Choroid plexus epithelial cell (primary cell): ENCODE results near the gene VSIG1.

Experiments used
- DNase-seq: peaks from one replicate; pipeline ENCODE4 v3.0.0-alpha.2; 2010; ENCODE audit warnings: low read depth
- H3K4me3 ChIP-seq: 2 replicates; pipeline ENCODE4 v1.5.1; 2011; ENCODE audit warnings: low read depth, mild to moderate bottlenecking, control low read depth, low read length, moderate library complexity
- TF ChIP-seq, protein P1 (sequence below): conservative IDR thresholded peaks from 2 replicates; pipeline ENCODE4 v1.5.1; 2011; ENCODE audit warnings: low read depth, mild to moderate bottlenecking, control low read depth, inconsistent platforms, low read length, moderate library complexity

VSIG1 gene

DNA sequence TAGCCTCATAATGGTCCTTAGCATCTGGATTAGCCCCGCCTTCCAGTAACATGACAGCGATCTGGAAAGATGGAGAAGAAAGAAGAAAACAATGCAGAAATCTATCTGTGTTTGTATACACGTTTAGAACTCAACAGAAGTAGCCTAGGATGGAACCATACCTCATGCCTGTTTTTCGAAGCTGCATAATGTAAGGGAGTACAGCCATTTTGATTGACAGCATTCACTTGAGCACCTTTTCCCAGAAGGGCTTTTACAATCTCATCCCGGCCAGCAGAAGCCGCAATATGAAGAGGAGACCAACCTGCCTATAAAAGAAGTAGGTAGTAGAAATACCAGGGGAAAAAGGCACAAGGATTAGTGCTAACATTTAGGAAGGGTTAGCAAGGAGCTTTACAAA is 42.9 kb downstream of the VSIG1 start:
- no peak overlapping the region for H3K4me3 ChIP-seq
- TF ChIP-seq, protein P1, sequence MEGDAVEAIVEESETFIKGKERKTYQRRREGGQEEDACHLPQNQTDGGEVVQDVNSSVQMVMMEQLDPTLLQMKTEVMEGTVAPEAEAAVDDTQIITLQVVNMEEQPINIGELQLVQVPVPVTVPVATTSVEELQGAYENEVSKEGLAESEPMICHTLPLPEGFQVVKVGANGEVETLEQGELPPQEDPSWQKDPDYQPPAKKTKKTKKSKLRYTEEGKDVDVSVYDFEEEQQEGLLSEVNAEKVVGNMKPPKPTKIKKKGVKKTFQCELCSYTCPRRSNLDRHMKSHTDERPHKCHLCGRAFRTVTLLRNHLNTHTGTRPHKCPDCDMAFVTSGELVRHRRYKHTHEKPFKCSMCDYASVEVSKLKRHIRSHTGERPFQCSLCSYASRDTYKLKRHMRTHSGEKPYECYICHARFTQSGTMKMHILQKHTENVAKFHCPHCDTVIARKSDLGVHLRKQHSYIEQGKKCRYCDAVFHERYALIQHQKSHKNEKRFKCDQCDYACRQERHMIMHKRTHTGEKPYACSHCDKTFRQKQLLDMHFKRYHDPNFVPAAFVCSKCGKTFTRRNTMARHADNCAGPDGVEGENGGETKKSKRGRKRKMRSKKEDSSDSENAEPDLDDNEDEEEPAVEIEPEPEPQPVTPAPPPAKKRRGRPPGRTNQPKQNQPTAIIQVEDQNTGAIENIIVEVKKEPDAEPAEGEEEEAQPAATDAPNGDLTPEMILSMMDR = no peak
- DNase-seq = no peak

DNA sequence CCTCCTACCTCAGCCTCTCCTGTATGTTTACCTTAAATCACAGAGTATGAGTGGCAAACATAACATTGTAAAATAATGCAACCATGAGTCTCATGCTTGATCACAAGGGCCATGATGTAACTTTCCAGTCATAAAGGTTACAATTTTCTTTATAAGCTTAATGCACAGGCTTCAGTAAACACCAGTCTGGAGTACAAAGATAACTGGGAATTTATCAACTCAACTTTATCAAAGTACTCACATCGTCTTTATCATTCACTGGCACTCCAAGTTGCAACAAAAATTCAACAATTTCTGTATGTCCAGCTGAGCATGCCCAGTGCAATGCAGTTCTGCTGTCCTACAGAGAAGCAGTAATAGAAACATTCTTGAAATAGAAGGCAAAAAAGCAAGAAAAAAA is 43.6 kb downstream of the VSIG1 start:
- DNase-seq = no peak
- TF ChIP-seq, protein P1 = no peak
- H3K4me3 ChIP-seq = no peak overlapping the region

DNA sequence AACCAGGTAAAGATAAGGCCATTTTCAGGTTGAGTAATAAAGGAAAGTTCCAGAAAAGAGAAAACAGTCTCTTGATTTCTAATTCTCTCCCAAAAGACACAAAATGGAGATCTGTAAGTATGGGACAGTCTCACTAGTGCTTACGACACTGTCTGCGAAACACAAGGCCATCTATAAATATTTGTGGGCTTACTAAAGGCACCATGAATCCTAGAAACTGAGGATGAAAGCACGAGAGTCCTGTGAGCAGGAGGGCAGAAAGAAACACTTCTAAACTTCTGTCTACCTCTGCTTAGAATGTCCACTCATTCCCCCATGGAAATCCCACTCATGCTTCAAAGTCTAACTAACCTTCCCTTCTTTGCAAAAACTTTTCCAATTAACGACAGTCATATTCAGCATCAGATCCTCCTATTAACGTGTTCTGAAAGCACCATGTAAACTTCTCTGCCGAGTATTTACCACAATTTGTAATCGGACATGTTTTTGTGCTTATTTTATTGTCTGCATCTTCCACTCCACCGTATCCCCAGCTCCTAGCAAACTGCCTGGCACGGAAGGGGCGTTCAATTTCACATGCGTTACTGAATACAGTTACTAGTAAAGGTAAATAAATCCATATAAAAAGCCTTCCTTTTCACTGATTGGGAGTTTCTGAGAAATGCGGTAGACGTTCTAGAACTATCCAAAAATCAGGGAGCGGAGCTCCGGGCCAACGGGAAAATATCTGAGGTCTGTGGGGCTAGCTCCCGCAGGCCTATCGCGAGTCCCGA is 45.8 kb downstream of the VSIG1 start:
- TF ChIP-seq, protein P1 = no peak
- peak; percentile 43 for DNase-seq
- peak overlapping the region; percentile 74 for H3K4me3 ChIP-seq

GRCh38 chrX:108091264-108091877 is 46.5 kb downstream of the VSIG1 start, which contains the start of the genes ATG4A and PSMD10:
Gene ATG4A, plus strand, starts transcription at chrX:108091778. Its CDS starts 49 bp downstream, at chrX:108091827.
Gene PSMD10, minus strand, starts transcription at chrX:108091542. Its CDS starts 22 bp downstream, at chrX:108091520.
- DNase-seq = peak; percentile 97
- H3K4me3 ChIP-seq = peak within 1 kb of the TSS; percentile 74
- TF ChIP-seq, protein P1 = no peak

GRCh38 chrX:108091878-108092291 is 47.0 kb downstream of the VSIG1 start:
- H3K4me3 ChIP-seq = peak overlapping the region; percentile 74
- TF ChIP-seq, protein P1 = no peak
- DNase-seq = no peak

DNA sequence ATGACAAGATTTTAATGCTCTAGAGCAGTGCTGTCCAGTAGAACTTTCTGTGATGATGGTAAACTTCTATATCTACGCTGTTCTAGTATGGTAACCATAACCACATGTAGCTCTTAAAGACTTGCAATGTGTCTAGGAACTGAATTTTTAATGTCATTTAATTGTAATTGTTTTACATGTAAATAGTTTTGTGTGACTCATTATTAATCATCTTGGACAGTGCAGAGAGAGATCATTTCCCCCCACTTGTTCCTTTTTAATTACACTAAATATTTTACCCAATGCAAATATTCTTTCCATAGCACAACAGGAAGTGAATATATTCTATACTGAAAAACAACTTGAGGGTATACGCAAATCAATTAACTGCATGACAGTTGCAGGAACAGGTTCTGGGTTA is 52.5 kb downstream of the VSIG1 start:
- no peak overlapping the region for H3K4me3 ChIP-seq
- no peak for DNase-seq
- TF ChIP-seq, protein P1 = no peak
